ENCODE measurements around the gene ZNF878. TPM values are rescaled to one million over a fixed set of nuclear protein-coding genes. Genes with fewer than 3 reads are reported as not detected.
"Not testable (repeated sequence)": the region's sequence is repeated elsewhere in the genome, so short reads cannot be mapped to it uniquely, and the experiment has no call there.

Gene ZNF878
- total RNA-seq, 1 experiment from 2014 or later: not detected

- TF ChIP-seq ATF3 (IDR thresholded peaks at IDR 0.05): no peak
- no peak for TF ChIP-seq ZBTB33 (IDR thresholded peaks at IDR 0.05; ENCODE audit: extremely low read depth, insufficient replicate concordance, low read length)
- no peak for TF ChIP-seq CEBPB (IDR thresholded peaks at IDR 0.05; ENCODE audit: low read depth)
- TF ChIP-seq SP1 (IDR thresholded peaks at IDR 0.05; ENCODE audit: low read depth): no peak
- TF ChIP-seq SIN3A (IDR thresholded peaks at IDR 0.05; ENCODE audit: low read depth): no peak
Measured at GRCh38 chr19:12085074-12085818, 32.5 kb upstream of the ZNF878 start (continued).

GRCh38 chr19:12083336-12083735 is 30.6 kb upstream of the ZNF878 start:
- peaks cover under 1 to 19% of the 10 kb centered on the region in 2 experiments; a peak in 2 of 4 replicates for H3K9me3 ChIP-seq (ENCODE audit: control insufficient read depth in 1 of 2, insufficient read depth in 1 of 2, low read depth in 1 of 2, low read length in 2 of 2)
- POLR2A ChIA-PET; H2AFZ ChIP-seq (ENCODE audit: low read depth, low read length, poor library complexity, severe bottlenecking); H3K27ac ChIP-seq (ENCODE audit: low read depth, low read length); H3K4me2 ChIP-seq (ENCODE audit: low read length); H3K27me3 ChIP-seq (ENCODE audit: insufficient read depth, low read length); H3K36me3 ChIP-seq (ENCODE audit: control insufficient read depth in 1 of 2, insufficient read depth in 2 of 2, low read length in 2 of 2); H3K4me1 ChIP-seq (ENCODE audit: control insufficient read depth in 1 of 2, insufficient read depth in 2 of 2, low read length in 2 of 2); H3K9ac ChIP-seq (ENCODE audit: low read length); RAD21 ChIA-PET (ENCODE audit: low non-redundant PET in 1 of 2, low total read pairs in 2 of 2, uncharacterized antibody in 2 of 2, unreplicated experiment in 2 of 2); ATAC-seq; DNase-seq (ENCODE audit: low read depth, low spot score); CTCF ChIA-PET; H3K4me3 ChIP-seq (replicated peaks in 1 of 2; ENCODE audit: low read depth in 1 of 2, low read length in 2 of 2); H3K79me2 ChIP-seq (ENCODE audit: insufficient read depth, low read length); H3K9me2 ChIP-seq (ENCODE audit: insufficient read depth); H4K20me1 ChIP-seq (ENCODE audit: insufficient read depth); intact Hi-C loops (cut with micrococcal nuclease); BruUV-seq (replicated peaks): not testable (repeated sequence)

Measured in HCT116 (cell line).